ENCODE data around the gene ZBTB39.
"Not testable (repeated sequence)": the region's sequence is repeated elsewhere in the genome, so short reads cannot be mapped to it uniquely, and the experiment has no call there.

ZBTB39 gene

GRCh38 chr12:57005980-57006808 lies at the start of gene ZBTB39:
Gene ZBTB39 (minus strand): TSS chr12:57006546. CDS start chr12:57004917, 1,629 bp downstream.
- DNase-seq, result peak in 3 of 4 experiments; percentile 42 to 75 (median 48)

GRCh38 chr12:57055824-57056223 lies 49.5 kb upstream of the ZBTB39 start:
- no peak for DNase-seq

- DNase-seq, result not testable (repeated sequence)
Measured at GRCh38 chr12:57053901-57054300, 47.6 kb upstream of the ZBTB39 start.

DNA sequence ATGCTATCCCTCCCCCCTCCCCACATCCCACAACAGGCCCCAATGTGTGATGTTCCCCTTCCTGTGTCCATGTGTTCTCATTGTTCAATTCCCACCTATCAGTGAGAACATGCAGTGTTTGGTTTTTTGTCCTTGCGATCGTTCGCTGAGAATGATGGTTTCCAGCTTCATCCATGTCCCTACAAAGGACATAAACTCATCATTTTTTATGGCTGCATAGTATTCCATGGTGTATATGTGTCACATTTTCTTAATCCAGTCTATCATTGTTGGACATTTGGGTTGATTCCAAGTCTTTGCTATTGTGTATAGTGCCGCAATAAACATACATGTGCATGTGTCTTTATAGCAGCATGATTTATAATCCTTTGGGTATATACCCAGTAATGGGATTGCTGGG lies 46.8 kb upstream of the ZBTB39 start:
- not testable (repeated sequence) for DNase-seq

- no peak for DNase-seq
Measured at GRCh38 chr12:57051011-57051410, 44.7 kb upstream of the ZBTB39 start.

DNA sequence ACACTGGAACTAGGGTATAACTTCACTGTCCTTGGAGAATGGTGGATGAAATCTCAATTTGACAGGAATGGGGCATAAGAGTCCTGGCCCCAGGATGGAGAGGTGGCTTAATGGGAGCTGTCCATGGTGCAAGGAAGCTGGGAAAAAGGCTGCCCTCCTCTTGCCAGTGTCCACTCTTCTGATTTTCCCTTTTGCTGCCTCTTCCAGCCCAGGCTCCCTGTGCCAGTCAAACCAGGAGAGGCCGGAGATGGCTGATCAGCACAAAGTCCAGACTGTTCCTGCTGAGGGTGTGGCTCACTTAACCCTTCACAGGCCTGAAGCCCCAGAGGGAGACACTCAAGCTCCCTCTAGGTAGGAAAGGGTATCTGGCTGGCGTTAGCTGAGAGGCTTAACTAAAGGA lies 43.5 kb upstream of the ZBTB39 start, which contains the start of gene MYO1A:
Gene MYO1A, minus strand, starts transcription at position 240 of the 400 bp plus-strand sequence. CDS start 1,806 bp downstream, outside the sequence.
- no peak for DNase-seq

DNA sequence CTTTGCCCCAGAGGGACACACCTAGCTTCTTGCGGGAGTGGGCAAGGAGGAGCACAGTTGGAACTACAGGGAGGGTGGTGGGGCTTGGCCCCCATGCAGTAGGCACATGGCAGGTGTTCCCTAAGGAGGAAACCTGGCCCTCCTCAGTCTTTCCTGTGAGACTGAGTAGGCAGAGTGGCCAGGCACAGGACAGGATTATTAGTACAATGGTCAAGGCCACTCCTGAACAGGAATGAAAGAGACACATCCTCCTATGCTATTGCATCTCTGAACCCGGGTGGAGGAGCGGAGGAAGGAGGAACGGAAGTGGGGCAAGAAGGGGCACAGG lies 42.7 kb upstream of the ZBTB39 start:
- DNase-seq, result no peak

DNA sequence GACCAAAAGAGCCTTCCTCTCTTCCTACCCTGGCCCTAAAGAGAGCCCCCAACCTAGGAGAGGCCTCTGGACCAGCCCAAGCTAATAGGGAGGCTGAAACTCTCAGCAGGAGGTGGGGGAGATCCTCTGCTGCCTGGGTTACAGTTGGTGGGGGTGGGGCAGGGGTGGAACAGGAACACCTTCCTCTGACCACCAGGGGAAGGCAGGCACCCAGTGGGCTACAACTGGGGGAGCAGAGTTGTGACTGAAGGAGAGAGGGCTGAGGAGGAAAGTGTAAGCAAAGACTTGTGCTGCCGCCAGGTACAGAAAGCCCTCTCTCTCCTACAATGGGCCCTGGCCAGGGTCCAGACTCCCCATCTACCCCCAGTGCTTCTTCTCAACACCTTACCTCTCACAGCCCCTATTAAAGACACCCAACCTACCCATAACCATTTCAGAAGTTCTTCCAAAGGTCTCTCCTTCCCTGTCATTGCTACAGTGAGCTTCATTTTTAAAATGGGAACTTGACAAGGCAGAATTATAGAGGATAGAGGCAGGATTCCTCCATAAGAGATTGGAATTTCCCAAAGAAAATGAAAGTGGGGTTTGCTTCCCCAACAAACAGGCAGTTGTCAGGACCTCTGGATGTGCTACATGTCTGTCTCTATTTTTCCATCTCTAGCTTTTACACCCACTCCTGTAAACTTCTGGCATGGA lies 42.2 kb upstream of the ZBTB39 start:
- DNase-seq, result no peak

DNA sequence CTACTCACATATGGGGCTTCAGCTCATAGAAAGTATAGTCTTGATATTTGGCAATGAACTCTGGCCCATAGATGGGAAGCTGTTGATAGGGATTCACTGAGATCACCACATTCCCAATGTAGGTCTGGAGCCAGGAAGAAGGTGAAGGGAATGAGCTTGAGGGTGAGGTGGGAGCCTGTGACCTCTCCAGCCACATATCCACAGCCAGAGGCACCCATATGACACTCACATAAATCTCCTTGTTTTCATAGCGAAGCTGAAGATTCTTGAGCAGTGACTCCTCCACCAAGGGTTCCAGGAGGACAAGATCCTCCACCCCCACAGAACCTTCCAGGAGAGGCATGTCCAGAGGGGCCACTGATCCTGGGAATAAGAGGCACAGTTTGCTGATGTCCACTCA lies 41.6 kb upstream of the ZBTB39 start:
- DNase-seq, result no peak

DNA sequence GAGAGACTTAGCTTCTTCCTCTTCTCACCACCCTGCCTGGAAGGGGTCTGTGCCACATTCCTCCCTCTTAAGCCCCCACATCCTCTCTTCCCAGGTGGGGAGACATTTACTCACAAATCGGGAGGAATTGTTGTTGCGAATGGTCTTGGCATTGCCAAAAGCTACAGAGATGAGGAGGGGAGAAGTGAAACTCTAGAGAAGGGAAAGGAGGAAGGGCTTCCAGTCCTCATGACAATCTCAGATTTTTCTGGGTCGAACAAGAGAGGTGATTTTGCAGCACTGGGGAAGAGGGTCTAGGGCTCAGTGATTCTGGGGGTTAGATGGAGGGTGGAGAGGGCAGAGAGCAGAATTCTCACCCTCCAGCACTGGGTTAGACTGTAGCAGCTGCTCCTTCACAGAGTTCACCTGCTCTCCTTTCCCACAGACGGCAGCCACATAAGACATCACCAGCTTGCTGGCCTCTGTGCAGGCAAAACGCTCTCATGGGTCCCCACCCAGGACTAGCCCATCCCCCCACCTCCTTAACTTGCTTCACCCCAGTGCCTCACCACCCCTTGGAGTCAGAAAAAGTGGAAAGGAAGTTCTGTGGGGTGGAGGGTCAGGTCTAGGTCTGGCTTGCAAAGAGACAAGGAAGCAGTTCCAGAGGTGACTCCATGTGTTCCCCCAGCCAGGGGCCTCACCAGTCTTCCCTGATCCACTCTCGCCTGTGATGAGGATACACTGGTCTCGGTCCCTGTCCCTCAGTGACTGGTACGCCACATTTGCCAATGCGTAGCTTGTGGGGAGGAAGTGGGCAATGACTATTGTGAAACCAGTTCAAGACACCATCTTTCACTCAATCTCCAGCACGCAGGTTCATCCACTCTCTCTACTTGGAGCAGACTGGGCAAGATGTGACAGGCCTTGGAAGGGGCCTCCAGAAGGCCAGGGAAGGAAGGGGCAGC lies 40.9 kb upstream of the ZBTB39 start:
- no peak for DNase-seq

DNA sequence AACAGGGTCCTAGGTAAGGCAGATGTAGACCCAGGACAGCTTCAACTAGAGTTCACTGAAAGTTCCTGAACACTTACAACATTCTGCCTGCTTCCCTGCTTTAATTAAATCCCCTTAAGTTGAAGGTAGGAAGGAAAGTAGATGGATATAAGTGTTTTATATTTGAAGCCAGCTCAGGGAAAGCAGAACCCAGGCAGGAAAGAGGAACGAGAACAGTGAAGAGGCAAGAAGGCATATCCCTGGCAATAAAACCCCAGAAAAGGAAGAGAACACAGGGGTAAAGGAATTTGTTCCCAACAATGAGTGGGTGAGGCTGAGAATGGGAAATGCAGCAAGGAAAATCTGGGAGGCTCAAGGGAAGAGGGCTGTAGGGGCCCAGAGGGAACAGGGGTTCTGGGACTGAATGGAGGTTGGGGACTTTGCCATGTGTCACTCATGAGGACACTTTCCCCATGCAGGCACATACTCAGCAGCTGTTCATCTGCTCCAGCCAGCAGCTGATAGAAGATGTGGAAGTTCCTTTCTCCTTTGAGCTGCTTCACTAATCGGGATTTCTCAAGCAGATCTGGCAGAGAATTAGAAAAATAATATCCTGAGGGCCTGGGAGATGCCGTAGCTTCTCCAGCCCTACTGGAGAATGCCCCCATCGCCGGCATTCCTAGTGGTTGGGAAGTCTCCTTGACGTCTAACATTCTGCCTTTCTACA lies 39.9 kb upstream of the ZBTB39 start:
- DNase-seq, result no peak

- no peak for DNase-seq
Measured at GRCh38 chr12:57044889-57045288, 38.5 kb upstream of the ZBTB39 start.

GRCh38 chr12:57044468-57044867 lies 38.1 kb upstream of the ZBTB39 start:
- no peak for DNase-seq

- no peak for DNase-seq
Measured at GRCh38 chr12:57042695-57043094, 36.3 kb upstream of the ZBTB39 start.

- DNase-seq, result no peak
Measured at GRCh38 chr12:57040750-57041149, 34.4 kb upstream of the ZBTB39 start.

DNA sequence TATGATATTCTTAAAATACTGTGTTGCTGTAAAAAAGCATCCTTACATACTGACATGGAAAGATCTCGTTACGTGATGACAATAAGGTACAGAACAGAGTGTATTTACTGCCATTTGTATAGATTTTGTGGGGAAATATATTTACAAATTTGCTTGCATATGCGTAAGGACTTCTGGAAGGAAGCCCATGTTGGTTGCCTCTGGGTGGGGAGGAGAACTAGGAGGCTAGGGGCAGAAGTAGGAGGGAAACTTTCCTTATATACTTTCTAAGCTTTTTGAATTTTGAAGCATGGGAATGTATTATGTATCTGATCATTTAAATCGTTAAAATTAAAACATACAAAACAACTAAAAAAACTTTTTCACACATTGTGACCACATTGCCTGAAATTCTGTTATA lies 33.9 kb upstream of the ZBTB39 start:
- DNase-seq, result no peak

DNA sequence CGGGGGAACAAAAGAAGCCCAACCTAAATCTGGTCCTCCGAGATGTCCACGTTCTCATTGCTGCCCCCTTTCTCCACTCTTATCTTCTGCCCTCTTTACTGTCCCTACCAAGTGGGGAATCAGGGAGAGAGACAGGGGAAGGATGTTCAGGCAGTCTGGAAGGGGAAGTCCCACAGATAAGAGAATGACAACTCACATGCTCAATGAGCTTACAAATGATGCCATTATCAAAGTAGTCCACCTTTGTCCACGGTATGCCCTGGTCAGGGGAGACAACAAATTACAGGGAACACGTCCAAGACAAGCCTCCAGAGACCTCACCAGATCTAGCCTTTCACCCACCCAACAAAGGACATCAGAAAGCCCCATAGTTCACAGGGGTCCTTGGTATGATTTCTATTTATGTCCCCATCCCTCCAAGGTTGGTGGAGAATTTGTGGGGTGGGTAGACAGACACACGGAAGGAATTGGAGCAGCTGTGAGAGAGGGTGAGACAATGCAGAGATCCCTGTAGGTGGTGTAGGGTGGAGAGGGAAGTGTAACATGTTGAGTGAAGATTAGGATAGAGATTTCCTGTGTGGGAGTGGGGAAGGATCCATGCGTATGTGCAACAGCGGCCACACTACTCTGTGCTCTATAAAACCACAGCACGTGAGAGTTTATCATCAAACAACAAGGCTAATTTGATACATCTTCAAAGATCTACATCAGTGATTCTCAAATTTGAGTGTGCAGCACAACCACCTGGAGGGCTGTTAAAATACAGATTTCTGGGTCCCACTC lies 32.9 kb upstream of the ZBTB39 start:
- DNase-seq, result no peak

DNA sequence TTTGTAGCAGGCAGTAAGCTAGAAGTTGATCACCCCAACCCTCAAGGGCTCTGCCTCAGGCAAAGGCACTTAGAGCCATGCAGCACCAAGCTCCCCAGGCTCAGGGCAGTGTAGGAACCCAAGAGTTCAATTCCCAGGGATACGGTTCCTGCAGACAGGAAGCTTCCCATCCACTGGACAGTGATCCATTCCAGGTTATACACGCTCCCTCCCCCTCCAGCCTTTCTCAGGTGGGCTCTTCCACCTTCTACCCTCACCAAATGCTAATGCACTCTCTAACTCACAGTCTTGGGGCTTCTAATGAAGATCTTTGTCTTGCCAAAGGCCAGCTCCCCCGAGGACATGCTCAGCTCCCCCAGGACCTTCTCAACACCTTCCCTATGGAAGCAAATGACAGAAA lies 30.9 kb upstream of the ZBTB39 start:
- DNase-seq, result no peak

DNA sequence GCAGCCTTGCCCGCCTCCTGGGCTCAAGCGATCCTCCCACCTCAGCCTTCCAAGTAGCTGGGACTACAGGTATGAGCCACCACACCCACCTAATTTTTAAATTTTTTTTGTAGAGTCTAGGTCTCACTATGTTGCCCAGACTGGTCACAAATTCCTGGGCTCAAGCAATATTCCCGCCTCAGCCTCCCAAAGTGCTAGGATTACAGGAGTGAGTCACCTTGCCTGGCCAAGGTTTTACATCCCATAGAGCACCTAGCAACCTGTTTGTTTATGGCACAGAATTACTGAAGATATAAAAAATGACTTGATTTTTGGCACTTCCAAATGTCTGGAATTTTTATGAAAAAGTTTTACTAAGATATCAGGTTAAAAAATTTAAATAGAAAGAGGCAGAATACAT lies 27.1 kb upstream of the ZBTB39 start:
- no peak for DNase-seq

- no peak for DNase-seq
Measured at GRCh38 chr12:57031789-57032188, 25.4 kb upstream of the ZBTB39 start.

GRCh38 chr12:57031138-57031725 lies 24.9 kb upstream of the ZBTB39 start:
- DNase-seq, result no peak
